Frontal cortex (tissue), 4 donors: Measurements from ENCODE around the gene VMP1. TPM values are rescaled to one million over a fixed set of nuclear protein-coding genes. Genes with fewer than 3 reads are reported as not detected.
"Not testable (repeated sequence)": the region's sequence is repeated elsewhere in the genome, so short reads cannot be mapped to it uniquely, and the experiment has no call there.

Experiments used
- DNase-seq, 2 donors: peaks; one replicate each; pipeline ENCODE4 v3.0.0; 2012; ENCODE audit warnings: low spot score in 2 of 2
- FAIRE-seq: peaks from 2 replicates; lab custom pipeline; 2012; peaks lifted over from hg19 to GRCh38; lab: Jason Lieb, UNC
- total RNA-seq: library from RNA; depleted of rRNA; stranded (reverse); fragments of >200 nt; gene quantifications from one replicate; pipeline ENCODE4 v1.2.3, GENCODE V29; 2014
- donor health status: control.
- donor health status: control.
- donor health status: control.

Gene VMP1
- total RNA-seq, 1 donor from 2014 or later: 241 TPM

- FAIRE-seq: no peak
- DNase-seq: no peak
Observed at GRCh38 chr17:59769887-59770286, 62.4 kb downstream of the VMP1 start.

DNA sequence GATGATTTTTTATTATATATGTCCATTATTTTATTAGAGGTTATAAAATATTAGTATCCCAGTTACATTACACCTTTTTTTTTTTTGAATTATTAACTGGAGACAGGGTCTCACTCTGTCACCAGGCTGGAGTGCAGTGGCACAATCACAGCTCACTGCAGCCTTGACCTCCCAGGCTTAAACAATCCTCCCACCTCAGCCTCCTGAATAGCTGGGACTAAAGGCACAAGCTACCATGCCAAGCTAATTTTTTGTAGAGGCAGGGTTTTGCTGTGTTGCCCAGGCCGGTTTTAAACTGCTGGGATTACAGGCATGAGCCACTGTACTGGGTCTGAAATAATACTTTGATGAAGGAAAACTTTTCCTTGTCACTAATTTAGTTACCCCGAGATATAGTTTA lies 63.6 kb downstream of the VMP1 start:
- no peak for FAIRE-seq
- no peak for DNase-seq

- FAIRE-seq (no peak), DNase-seq (no peak)
Observed at GRCh38 chr17:59775786-59776350, 68.4 kb downstream of the VMP1 start.

- no peak for FAIRE-seq
Observed at GRCh38 chr17:59776577-59776976, 69.1 kb downstream of the VMP1 start.

GRCh38 chr17:59777033-59777432 lies 69.6 kb downstream of the VMP1 start:
- no peak for FAIRE-seq
- no peak for DNase-seq

More at GRCh38 chr17:59776577-59776976, 69.1 kb downstream of the VMP1 start:
- DNase-seq: no peak

DNA sequence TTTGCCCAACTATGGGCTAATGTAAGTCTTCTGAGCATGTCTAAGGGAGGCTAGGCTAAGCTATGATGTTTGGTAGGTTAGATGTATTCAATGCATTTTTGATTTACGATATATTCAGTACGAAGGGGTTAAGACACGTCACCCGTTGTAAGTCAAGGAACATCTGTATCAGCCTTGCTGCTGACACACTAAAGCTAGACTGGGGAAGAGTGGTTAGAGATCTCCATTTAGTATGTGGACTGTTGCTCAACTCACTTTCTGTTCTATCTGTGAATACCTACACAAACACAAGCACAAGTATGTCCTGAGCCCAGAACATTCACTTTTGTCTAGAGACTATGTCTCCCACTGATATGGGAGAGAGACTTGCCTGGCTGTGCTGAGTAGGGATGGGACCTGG lies 71.5 kb downstream of the VMP1 start:
- FAIRE-seq (no peak), DNase-seq (no peak)

DNA sequence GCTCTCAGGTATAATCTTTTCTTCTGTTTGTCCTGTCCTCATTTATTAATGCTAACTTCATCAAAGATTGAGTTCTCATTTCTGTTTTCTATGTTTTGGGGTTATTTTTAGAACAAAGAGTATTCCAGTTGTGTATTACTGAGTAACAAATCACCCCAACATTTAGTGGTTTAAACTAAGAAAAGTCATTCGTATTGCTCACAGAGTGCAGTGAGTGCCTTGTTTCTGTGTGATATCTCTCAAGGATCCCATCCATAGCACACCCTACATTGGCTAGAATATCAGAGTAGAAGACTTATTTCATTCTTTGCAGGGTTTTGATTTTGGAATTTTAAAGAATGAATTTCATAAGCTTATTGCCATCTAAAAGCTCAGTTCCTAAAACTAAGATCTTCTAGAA lies 72.1 kb downstream of the VMP1 start:
- DNase-seq (no peak), FAIRE-seq (no peak)

GRCh38 chr17:59780548-59780947 lies 73.1 kb downstream of the VMP1 start:
- FAIRE-seq, DNase-seq: not testable (repeated sequence)

GRCh38 chr17:59783221-59784047 lies 76.0 kb downstream of the VMP1 start:
- DNase-seq: no peak
- FAIRE-seq: no peak

- FAIRE-seq: no peak
- no peak for DNase-seq
Observed at GRCh38 chr17:59785091-59785799, 77.8 kb downstream of the VMP1 start.

GRCh38 chr17:59786213-59786535 lies 78.7 kb downstream of the VMP1 start:
- DNase-seq: no peak
- FAIRE-seq: no peak

DNA sequence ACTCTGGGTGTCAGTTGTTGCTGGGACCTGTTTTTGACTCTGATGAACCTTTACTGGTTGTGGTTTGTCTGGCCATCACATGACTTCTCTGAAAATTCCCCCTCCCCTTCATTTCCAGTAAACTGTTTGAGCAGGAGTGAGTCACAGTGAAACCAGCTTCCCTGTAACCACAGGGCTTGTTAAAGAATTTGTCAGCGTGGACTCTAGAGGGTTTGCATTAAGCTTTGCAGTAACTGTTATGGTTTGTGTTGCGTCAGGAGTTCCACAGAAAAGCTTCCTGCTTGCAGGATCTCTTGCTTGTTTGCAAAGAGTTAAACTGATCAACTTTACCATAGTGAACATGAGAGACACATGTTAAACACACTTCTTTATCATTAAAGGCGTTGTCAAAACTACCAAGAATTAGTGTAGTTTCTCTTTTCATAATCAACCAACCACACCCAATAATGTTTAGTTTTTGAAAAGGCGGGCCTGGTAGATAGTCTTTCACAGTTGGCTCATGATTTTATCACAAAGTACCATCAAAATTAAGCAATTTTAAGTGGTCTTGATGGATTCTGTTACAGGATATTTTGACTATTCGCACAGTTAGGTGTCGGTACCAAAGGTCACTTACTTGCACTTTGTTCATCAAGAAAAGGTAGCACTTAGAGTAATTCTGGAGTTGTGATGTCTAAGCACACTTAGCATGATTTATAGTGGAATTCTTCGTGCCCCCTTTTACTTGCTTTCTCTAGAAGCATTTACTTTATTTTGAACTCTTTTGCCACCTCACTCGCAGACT lies 79.3 kb downstream of the VMP1 start:
- DNase-seq: peak in 1 of 2 donors; percentile 25
- no peak for FAIRE-seq

DNA sequence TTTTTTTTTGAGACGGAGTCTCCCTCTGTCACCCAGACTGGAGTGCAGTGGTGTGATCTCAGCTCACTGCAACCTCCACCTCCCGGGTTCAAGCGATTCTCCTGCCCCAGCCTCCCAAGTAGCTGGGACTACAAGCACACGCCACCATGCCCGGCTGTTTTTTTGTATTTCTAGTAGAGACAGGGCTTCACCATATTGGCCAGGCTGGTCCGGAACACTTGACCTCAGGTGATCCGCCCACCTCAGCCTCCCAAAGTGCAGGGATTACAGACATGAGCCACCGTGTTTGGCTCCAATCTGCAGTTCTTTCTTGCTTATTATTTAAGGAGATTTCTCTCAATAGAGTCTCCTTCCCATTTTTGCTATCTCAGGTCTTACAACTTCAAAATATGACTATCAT lies 82.4 kb downstream of the VMP1 start:
- FAIRE-seq, DNase-seq: not testable (repeated sequence)

DNA sequence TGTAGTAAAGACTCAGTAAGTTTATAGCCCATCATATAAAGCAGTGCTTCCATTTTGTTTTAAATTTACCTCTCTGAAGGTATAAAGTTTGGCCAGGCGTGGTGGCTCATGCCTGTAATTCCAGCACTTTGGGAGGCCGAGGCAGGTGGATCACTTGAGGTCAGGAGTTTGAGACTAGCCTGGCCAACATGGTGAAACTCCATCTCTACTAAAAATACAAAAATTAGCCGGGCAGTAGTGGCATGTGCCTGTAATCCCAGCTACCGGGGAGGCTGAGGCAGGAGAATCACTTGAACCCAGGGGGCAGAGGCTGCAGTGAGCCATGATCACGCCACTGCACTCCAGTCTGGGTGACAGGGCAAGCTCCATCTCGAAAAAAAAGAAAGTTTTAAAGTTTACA lies 83.0 kb downstream of the VMP1 start:
- not testable (repeated sequence) for FAIRE-seq, DNase-seq

GRCh38 chr17:59790910-59791309 lies 83.5 kb downstream of the VMP1 start:
- FAIRE-seq (no peak), DNase-seq (no peak)

DNA sequence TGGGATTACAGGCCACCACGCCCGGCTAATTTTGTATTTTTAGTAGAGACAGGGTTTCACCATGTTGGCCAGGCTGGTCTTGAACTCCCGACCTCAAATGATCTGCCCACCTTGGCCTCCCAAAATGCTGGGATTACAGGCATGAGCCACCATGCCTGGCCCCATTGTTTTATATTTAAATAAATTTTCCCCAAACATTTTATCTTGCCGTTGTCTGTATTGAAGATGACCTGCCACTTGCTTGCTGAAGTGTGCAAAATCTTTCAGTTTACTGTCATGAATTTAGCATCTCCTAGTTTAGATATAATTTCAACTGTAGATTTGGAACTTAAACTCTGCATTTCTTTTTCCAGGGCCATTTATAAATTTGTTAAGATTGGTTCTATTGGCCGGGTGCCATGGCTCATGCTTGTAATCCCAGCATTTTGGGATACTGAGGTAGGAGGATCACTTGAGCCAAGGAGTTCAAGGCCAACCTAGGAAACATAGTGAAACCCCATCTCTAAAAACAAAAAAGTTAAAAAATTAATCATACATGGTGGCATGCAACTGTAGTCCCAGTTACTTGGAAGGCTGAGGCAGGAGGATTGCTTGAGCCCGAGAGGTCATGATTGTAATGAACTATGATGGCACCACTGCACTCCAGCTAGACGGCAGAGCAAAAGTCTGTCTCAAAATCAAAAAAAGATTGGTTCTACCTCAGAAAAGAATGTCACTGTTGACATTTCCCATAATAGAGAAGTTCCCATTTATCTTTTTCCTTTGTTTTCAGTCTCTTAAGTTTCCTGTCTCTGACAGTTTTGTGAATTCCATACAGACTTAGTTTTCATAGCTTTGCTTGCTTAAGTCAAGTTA lies 84.4 kb downstream of the VMP1 start:
- DNase-seq (no peak), FAIRE-seq (no peak)

DNA sequence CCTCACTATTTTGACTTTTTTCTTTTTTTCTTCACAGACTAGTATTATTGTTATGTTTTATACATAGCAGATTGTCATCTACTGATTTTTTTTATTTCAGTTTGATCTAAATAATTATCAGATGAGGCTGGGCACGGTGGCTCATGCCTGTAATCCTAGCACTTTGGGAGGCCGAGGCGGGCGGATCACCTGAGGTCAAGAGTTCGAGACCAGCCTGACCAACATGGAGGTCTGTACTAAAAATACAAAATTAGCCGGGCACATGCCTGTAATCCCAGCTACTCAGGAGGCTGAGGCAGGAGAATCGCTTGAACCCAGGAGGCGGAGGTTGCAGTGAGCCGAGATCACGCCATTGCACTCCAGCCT lies 85.0 kb downstream of the VMP1 start:
- FAIRE-seq: not testable (repeated sequence)

GRCh38 chr17:59793205-59793604 lies 85.8 kb downstream of the VMP1 start:
- FAIRE-seq (no peak), DNase-seq (no peak)

More for the DNA sequence above, 85.0 kb downstream of the VMP1 start:
- DNase-seq: not testable (repeated sequence)

DNA sequence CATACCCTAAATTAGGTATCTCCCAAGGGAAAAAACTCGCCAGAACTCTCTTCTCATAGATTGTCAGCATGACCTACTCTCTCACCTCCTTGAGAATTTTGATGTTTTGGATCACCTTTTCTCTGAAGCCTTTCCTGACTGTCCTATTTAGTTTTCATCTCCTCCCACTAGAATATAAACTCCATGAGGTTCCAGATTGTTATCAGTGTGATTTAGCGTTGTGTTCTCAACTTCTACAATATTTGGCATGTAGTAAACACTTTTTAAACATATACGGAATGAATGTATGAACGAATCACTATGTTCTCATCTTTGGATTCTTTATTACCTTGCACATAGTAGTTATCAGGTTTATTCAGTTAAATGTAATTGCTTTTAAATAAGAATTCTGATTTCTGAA lies 88.7 kb downstream of the VMP1 start:
- FAIRE-seq: no peak
- no peak for DNase-seq
